H9 (cell line): ENCODE results near the gene TCERG1L. TPM values are rescaled to one million over a fixed set of nuclear protein-coding genes. Genes with fewer than 3 reads are reported as not detected.
A peak's percentile ranks its signal among the peaks of the same experiment; 100 is the strongest.

Experiments
- DNase-seq: peaks from one replicate; pipeline ENCODE4 v3.0.0-alpha.2; 2017
- H2AFZ ChIP-seq: one replicate; pipeline ENCODE4 v1.6.1; 2013; ENCODE audit warnings: mild to moderate bottlenecking, low read length, control low read depth, moderate library complexity
- H2AK5ac ChIP-seq: 2 replicates; pipeline ENCODE4 v1.6.1; 2013; ENCODE audit warnings: low read length, control low read depth, mixed read lengths; ENCODE audit not compliant: insufficient read length
- H2BK120ac ChIP-seq: one replicate; pipeline ENCODE4 v1.6.1; 2013; ENCODE audit warnings: low read depth, mild to moderate bottlenecking, low read length, control low read depth, inconsistent platforms; ENCODE audit not compliant: poor library complexity, severe bottlenecking
- H2BK12ac ChIP-seq: 2 replicates; pipeline ENCODE4 v1.6.1; 2013; ENCODE audit warnings: low read length, control low read depth, mixed read lengths, low read depth; ENCODE audit not compliant: insufficient read length
- H2BK15ac ChIP-seq: 2 replicates; pipeline ENCODE4 v1.6.1; 2013; ENCODE audit warnings: low read depth, low read length, control low read depth
- H2BK20ac ChIP-seq: one replicate; pipeline ENCODE4 v1.6.1; 2013; ENCODE audit warnings: low read depth, mild to moderate bottlenecking, low read length, control low read depth, inconsistent platforms; ENCODE audit not compliant: poor library complexity, severe bottlenecking
- H2BK5ac ChIP-seq: 2 replicates; pipeline ENCODE4 v1.6.1; 2013; ENCODE audit warnings: low read length, control low read depth, mixed read lengths; ENCODE audit not compliant: insufficient read length
- H3K14ac ChIP-seq: 2 replicates; pipeline ENCODE4 v1.6.1; 2013; ENCODE audit warnings: low read length, control low read depth; ENCODE audit not compliant: insufficient read depth
- H3K18ac ChIP-seq: 2 replicates; pipeline ENCODE4 v1.6.1; 2013; ENCODE audit warnings: low read depth, mild to moderate bottlenecking, mixed read lengths, low read length, control low read depth; ENCODE audit not compliant: insufficient read length
- H3K23ac ChIP-seq: 2 replicates; pipeline ENCODE4 v1.6.1; 2013; ENCODE audit warnings: low read length, control low read depth, mixed read lengths, low read depth; ENCODE audit not compliant: insufficient read length
- H3K23me2 ChIP-seq: 2 replicates; pipeline ENCODE4 v1.6.1; 2013; ENCODE audit warnings: low read depth, mild to moderate bottlenecking, mixed read lengths, low read length, control low read depth; ENCODE audit not compliant: insufficient read length, poor library complexity, severe bottlenecking
- H3K27ac ChIP-seq: 2 replicates; pipeline ENCODE4 v1.5.1; 2013; ENCODE audit warnings: low read length, control low read depth, mixed read lengths, low read depth; ENCODE audit not compliant: insufficient read length
- H3K27me3 ChIP-seq: 2 replicates; pipeline ENCODE4 v1.6.1; 2013; ENCODE audit warnings: low read length, control low read depth, inconsistent platforms; ENCODE audit not compliant: insufficient read depth
- H3K4ac ChIP-seq: 2 replicates; pipeline ENCODE4 v1.6.1; 2013; ENCODE audit warnings: low read depth, mild to moderate bottlenecking, control low read depth, inconsistent platforms, low read length, moderate library complexity
- H3K4me1 ChIP-seq: 2 replicates; pipeline ENCODE4 v1.6.1; 2013; ENCODE audit warnings: low read length, control low read depth, inconsistent platforms; ENCODE audit not compliant: insufficient read depth
- H3K4me2 ChIP-seq: 2 replicates; pipeline ENCODE4 v1.6.1; 2013; ENCODE audit warnings: low read length, control low read depth, mixed read lengths; ENCODE audit not compliant: insufficient read length, insufficient read depth
- H3K56ac ChIP-seq: 2 replicates; pipeline ENCODE4 v1.6.1; 2013; ENCODE audit warnings: low read depth, mild to moderate bottlenecking, mixed read lengths, low read length, control low read depth; ENCODE audit not compliant: insufficient read length
- H3K79me1 ChIP-seq: 2 replicates; pipeline ENCODE4 v1.6.1; 2013; ENCODE audit warnings: low read depth, mild to moderate bottlenecking, moderate library complexity, low read length, control low read depth, inconsistent platforms; ENCODE audit not compliant: insufficient read depth, poor library complexity, severe bottlenecking
- H3K79me2 ChIP-seq: 2 replicates; pipeline ENCODE4 v1.6.1; 2013; ENCODE audit warnings: low read length, control low read depth, inconsistent platforms; ENCODE audit not compliant: insufficient read depth
- H3K9ac ChIP-seq: 2 replicates; pipeline ENCODE4 v1.6.1; 2013; ENCODE audit warnings: low read length, control low read depth, mixed read lengths; ENCODE audit not compliant: insufficient read length; ENCODE audit errors: extremely low read depth
- H3K9me3 ChIP-seq: one replicate; pipeline ENCODE4 v1.6.1; 2013; ENCODE audit warnings: low read depth, low read length, inconsistent platforms; ENCODE audit not compliant: control insufficient read depth
- H3T11ph ChIP-seq: one replicate; pipeline ENCODE4 v1.6.1; 2013; ENCODE audit warnings: mild to moderate bottlenecking, low read length, control low read depth, inconsistent platforms
- H4K20me1 ChIP-seq: one replicate; pipeline ENCODE4 v1.6.1; 2013; ENCODE audit not compliant: control insufficient read depth, insufficient read length, insufficient read depth
- H4K5ac ChIP-seq: 2 replicates; pipeline ENCODE4 v1.6.1; 2013; ENCODE audit warnings: low read depth, mild to moderate bottlenecking, mixed read lengths, low read length, control low read depth; ENCODE audit not compliant: insufficient read length
- H4K8ac ChIP-seq: replicated peaks from 2 replicates; pipeline ENCODE4 v1.6.1; 2013; ENCODE audit warnings: low read length, control low read depth, mixed read lengths, low read depth; ENCODE audit not compliant: insufficient read length
- H4K91ac ChIP-seq: 2 replicates; pipeline ENCODE4 v1.6.1; 2013; ENCODE audit warnings: low read depth, mild to moderate bottlenecking, moderate library complexity, mixed read lengths, low read length, control low read depth; ENCODE audit not compliant: insufficient read length
- H3K27ac Mint-ChIP-seq, 3 experiments: 2 replicates in 2 of 3; 3 replicates in 1 of 3; pipeline ENCODE4 v1.8.0; 2020 to 2021; ENCODE audit warnings: mixed read lengths in 3 of 3, mild to moderate bottlenecking in 1 of 3, moderate library complexity in 1 of 3
- H3K27me3 Mint-ChIP-seq: 2 replicates; pipeline ENCODE4 v1.8.0; 2021; ENCODE audit warnings: low read depth, mild to moderate bottlenecking, moderate library complexity, mixed read lengths
- H3K36me3 Mint-ChIP-seq, 3 experiments: 2 replicates in 2 of 3; 3 replicates in 1 of 3; pipeline ENCODE4 v1.8.0; 2020 to 2021; ENCODE audit warnings: low read depth in 3 of 3, mixed read lengths in 3 of 3; ENCODE audit not compliant: insufficient read depth in 1 of 3
- H3K4me1 Mint-ChIP-seq, 2 experiments: 2 replicates each; pipeline ENCODE4 v1.8.0; 2020; ENCODE audit warnings: mixed read lengths in 2 of 2
- H3K4me3 Mint-ChIP-seq, 2 experiments: 2 replicates in 1 of 2; 3 replicates in 1 of 2; pipeline ENCODE4 v1.8.0; 2020 to 2021; ENCODE audit warnings: mild to moderate bottlenecking in 2 of 2, mixed read lengths in 2 of 2, moderate library complexity in 1 of 2
- H3K9me3 Mint-ChIP-seq, 2 experiments: 2 replicates in 1 of 2; 3 replicates in 1 of 2; pipeline ENCODE4 v1.8.0; 2020; ENCODE audit warnings: mild to moderate bottlenecking in 2 of 2, mixed read lengths in 2 of 2, moderate library complexity in 1 of 2
- WGBS: extraction: QIAGEN DNeasy Blood & Tissue Kit; methylation state at CpG from one replicate; pipeline ENCODE4 v1.1.7; 2013; ENCODE audit warnings: missing lambda C conversion rate, low lambda C conversion rate, mixed read lengths; ENCODE audit not compliant: insufficient read length; ENCODE audit errors: extremely low coverage; 5-methylcytosine and 5-hydroxymethylcytosine counted together
- total RNA-seq: library from RNA; stranded (reverse); gene quantifications from 2 replicates; pipeline ENCODE4 v1.2.1, GENCODE V29; 2021
- TF ChIP-seq, protein P1 (sequence below): fragments of 200-600 bp; sonication (generic); conservative IDR thresholded peaks from 3 replicates; pipeline ENCODE4 v1.8.0; 2021; ENCODE audit warnings: antibody characterized with exemption, mild to moderate bottlenecking

TCERG1L gene
- total RNA-seq, 1 experiment from 2014 or later = 3.3 TPM

DNA sequence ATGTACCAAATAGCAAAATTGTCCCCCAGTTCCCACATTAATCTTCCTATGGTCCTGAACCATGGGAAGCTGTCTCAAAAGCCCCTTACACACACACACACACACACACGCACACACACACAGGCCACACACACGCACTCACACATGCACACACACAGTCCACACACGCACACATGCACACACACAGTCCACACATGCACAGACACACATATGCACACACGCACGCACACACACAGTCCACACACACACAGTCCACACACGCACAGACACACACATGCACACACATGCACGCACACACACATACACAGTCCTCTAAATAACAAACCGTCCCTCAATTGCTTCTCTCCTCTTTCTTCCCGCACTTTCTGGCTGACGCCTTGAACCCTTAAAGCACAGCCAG lies 265.3 kb downstream of the TCERG1L start:
- Histone ChIP-seq H3K23me2 (no peaks in the 10 kb centered on the region), H3K4ac (no peak overlapping the region), H2BK5ac (peak overlapping the region; percentile 24), H3K27me3 (no peaks in the 10 kb centered on the region), H2BK15ac (no peak overlapping the region), H3K14ac (no peak overlapping the region; the same call in 1 of the 2 replicates), H4K8ac (no peak overlapping the region), H4K5ac (peak overlapping the region; percentile 95), H2BK20ac (no peak overlapping the region), H3K56ac (no peak overlapping the region), H3K4me1 (peaks cover 15% of the 10 kb centered on the region), H3K79me1 (no peaks in the 10 kb centered on the region), H2BK120ac (no peak overlapping the region), H4K20me1 (no peaks in the 10 kb centered on the region), H3K9me3 (peaks cover 19% of the 10 kb centered on the region), H3K27ac (no peak overlapping the region), H2AK5ac (no peak overlapping the region), H3T11ph (no peak overlapping the region), H3K23ac (no peak overlapping the region), H2BK12ac (no peak overlapping the region), H3K4me2 (no peak overlapping the region), H3K9ac (no peak overlapping the region), H3K18ac (peak overlapping the region; percentile 16), H2AFZ (no peak overlapping the region), H4K91ac (no peak overlapping the region), H3K79me2 (no peaks in the 10 kb centered on the region)
- H3K4me3 Mint-ChIP-seq = no peak overlapping the region
- H3K27me3 Mint-ChIP-seq = peaks cover 10% of the 10 kb centered on the region
- TF ChIP-seq, protein P1, sequence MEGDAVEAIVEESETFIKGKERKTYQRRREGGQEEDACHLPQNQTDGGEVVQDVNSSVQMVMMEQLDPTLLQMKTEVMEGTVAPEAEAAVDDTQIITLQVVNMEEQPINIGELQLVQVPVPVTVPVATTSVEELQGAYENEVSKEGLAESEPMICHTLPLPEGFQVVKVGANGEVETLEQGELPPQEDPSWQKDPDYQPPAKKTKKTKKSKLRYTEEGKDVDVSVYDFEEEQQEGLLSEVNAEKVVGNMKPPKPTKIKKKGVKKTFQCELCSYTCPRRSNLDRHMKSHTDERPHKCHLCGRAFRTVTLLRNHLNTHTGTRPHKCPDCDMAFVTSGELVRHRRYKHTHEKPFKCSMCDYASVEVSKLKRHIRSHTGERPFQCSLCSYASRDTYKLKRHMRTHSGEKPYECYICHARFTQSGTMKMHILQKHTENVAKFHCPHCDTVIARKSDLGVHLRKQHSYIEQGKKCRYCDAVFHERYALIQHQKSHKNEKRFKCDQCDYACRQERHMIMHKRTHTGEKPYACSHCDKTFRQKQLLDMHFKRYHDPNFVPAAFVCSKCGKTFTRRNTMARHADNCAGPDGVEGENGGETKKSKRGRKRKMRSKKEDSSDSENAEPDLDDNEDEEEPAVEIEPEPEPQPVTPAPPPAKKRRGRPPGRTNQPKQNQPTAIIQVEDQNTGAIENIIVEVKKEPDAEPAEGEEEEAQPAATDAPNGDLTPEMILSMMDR = no peak
- no CpG with 5 or more reads among the region's 10 CpGs for WGBS
- H3K27ac Mint-ChIP-seq = no peak overlapping the region
- peaks cover 29 to 37% of the 10 kb centered on the region in 2 experiments for H3K4me1 Mint-ChIP-seq
- peaks cover 35 to 53% of the 10 kb centered on the region in 2 experiments for H3K9me3 Mint-ChIP-seq
- peaks cover 20 to 36% (median 33%) of the 10 kb centered on the region in 3 experiments for H3K36me3 Mint-ChIP-seq
- DNase-seq = no peak
